ENCODE results near the gene BEND3. TPM values are rescaled to one million over a fixed set of nuclear protein-coding genes. Genes with fewer than 3 reads are reported as not detected.
A peak's percentile ranks its signal among the peaks of the same experiment; 100 is the strongest.

BEND3 gene
- total and polyA plus RNA-seq, 9 donors, result 0.61 to 4.1 (median 2.3) TPM

GRCh38 chr6:107114213-107114925 lies 946 bp downstream of the BEND3 start:
- no peak for TF ChIP-seq POLR2A (IDR thresholded peaks at IDR 0.05)
- TF ChIP-seq, protein P1, sequence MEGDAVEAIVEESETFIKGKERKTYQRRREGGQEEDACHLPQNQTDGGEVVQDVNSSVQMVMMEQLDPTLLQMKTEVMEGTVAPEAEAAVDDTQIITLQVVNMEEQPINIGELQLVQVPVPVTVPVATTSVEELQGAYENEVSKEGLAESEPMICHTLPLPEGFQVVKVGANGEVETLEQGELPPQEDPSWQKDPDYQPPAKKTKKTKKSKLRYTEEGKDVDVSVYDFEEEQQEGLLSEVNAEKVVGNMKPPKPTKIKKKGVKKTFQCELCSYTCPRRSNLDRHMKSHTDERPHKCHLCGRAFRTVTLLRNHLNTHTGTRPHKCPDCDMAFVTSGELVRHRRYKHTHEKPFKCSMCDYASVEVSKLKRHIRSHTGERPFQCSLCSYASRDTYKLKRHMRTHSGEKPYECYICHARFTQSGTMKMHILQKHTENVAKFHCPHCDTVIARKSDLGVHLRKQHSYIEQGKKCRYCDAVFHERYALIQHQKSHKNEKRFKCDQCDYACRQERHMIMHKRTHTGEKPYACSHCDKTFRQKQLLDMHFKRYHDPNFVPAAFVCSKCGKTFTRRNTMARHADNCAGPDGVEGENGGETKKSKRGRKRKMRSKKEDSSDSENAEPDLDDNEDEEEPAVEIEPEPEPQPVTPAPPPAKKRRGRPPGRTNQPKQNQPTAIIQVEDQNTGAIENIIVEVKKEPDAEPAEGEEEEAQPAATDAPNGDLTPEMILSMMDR (IDR thresholded peaks at IDR 0.05), result peak; percentile 85 to 91 (median 90)
- peak; percentile 83 to 93 (median 90) for DNase-seq
- intact Hi-C loops (cut with DNase I), result loop anchor here in 1 of 4 donors (10.0 kb wide), 1 partner anchor 90 kb away; the partner anchor contains the start of gene MTRES1
- Histone ChIP-seq H3K27ac (peak overlapping the region; percentile 72 to 73), H3K4me3 (peak overlapping the region; percentile 62), H3K4me1 (ENCODE audit: insufficient read depth) (no peaks in the 10 kb centered on the region), H3K27me3 (no peaks in the 10 kb centered on the region), H3K36me3 (no peaks in the 10 kb centered on the region), H3K9me3 (no peaks in the 10 kb centered on the region)
- WGBS, 3 donors, result 0 to 1% (median 0%) methylated on average over 23 to 116 of the region's 116 CpGs

GRCh38 chr6:107110200-107110599 lies 5.1 kb downstream of the BEND3 start:
- intact Hi-C loops (cut with DNase I), result loop anchor here in 1 of 4 donors (10.0 kb wide), 1 partner anchor 85 kb away; the partner anchor contains the start of gene MTRES1
- Histone ChIP-seq H3K36me3 (no peaks in the 10 kb centered on the region), H3K4me1 (ENCODE audit: insufficient read depth) (no peaks in the 10 kb centered on the region), H3K27me3 (no peaks in the 10 kb centered on the region), H3K4me3 (no peak overlapping the region), H3K27ac (no peak overlapping the region), H3K9me3 (no peaks in the 10 kb centered on the region)
- TF ChIP-seq, protein P1 (IDR thresholded peaks at IDR 0.05), result no peak
- TF ChIP-seq POLR2A (IDR thresholded peaks at IDR 0.05) (no peak), EP300 (IDR thresholded peaks at IDR 0.05) (no peak)
- WGBS, 3 donors, result 84 to 96% (median 92%) methylated on average over 1 of the region's 1 CpG
- no peak for DNase-seq

DNA sequence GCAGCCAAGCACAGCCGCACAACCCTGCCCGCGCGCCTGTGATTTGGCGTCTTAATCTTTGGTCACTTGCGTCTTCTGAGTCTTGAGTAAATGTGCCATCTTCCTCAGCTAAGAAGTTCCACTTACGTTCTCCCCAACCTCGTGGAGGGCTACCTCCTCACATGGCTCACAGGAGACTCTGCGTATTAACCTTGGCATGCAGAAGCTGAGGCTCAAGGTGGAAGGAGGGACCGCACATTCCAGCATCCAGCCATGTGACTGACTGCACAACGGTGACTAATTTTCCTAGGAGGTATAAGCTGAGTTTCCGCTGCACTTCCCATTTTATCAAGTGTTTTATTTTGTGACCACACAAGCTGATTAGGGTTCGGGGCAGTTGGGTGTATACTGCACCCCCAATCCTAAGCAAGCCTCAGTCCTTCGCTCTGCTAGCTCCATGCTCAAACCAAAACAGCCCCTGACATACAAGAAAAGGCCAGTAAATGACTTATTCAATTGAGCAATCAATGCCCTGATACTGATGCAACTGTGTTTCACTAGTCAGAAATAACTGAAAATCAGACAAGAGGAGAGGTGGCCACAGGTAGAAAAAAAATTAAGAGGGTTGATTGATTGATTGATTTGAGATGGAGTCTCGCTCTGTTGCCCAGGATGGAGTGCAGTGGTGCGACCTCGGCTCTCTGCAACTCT lies 7.0 kb downstream of the BEND3 start:
- no peaks in the 10 kb centered on the region for H3K27me3 ChIP-seq
- H3K4me3 ChIP-seq, result no peak overlapping the region
- TF ChIP-seq POLR2A (IDR thresholded peaks at IDR 0.05) (no peak), EP300 (IDR thresholded peaks at IDR 0.05) (no peak)
- TF ChIP-seq, protein P1 (IDR thresholded peaks at IDR 0.05), result no peak
- no peak overlapping the region for H3K27ac ChIP-seq
- 89 to 92% (median 89%) methylated on average over 17 of the region's 17 CpGs for WGBS, 3 donors
- no peak for DNase-seq
- no peaks in the 10 kb centered on the region for H3K9me3 ChIP-seq
- no peaks in the 10 kb centered on the region for H3K4me1 ChIP-seq (ENCODE audit: insufficient read depth)
- intact Hi-C loops (cut with DNase I), result no loop called here
- no peaks in the 10 kb centered on the region for H3K36me3 ChIP-seq

GRCh38 chr6:107107791-107108190 lies 7.5 kb downstream of the BEND3 start:
- intact Hi-C loops (cut with DNase I), result no loop called here
- H3K9me3 ChIP-seq, result no peaks in the 10 kb centered on the region
- H3K27me3 ChIP-seq, result no peaks in the 10 kb centered on the region
- no peak overlapping the region for H3K27ac ChIP-seq
- H3K4me1 ChIP-seq (ENCODE audit: insufficient read depth), result no peaks in the 10 kb centered on the region
- H3K36me3 ChIP-seq, result no peaks in the 10 kb centered on the region
- no peak overlapping the region for H3K4me3 ChIP-seq
- no peak for TF ChIP-seq EP300 (IDR thresholded peaks at IDR 0.05)
- no peak for TF ChIP-seq POLR2A (IDR thresholded peaks at IDR 0.05)
- DNase-seq, result no peak
- 85 to 93% (median 88%) methylated on average over 4 of the region's 4 CpGs for WGBS, 3 donors

DNA sequence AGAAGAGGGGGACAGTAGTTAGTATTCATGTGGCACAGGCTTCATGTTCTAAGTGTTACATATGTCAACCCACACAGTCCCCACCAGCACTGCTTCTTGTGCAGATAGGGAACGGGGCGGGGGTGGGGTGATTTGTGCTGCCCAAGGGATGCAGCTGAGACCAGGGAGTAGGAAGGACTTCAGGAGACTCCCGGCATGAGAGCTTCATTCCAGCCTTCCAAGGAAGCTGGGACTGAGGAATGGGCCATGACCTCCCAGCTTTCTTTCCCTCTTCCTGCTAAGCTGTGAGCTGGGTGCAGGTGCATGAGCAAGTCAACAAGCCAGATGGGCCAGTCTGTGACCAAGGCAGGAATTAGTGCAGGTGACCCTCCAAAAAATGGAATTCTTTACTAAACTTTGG lies 9.2 kb downstream of the BEND3 start:
- no peak for DNase-seq
- H3K9me3 ChIP-seq, result no peaks in the 10 kb centered on the region

More for the DNA sequence above, 9.2 kb downstream of the BEND3 start:
- intact Hi-C loops (cut with DNase I), result no loop called here
- H3K4me1 ChIP-seq (ENCODE audit: insufficient read depth), result no peaks in the 10 kb centered on the region
- no peaks in the 10 kb centered on the region for H3K36me3 ChIP-seq
- TF ChIP-seq EP300 (IDR thresholded peaks at IDR 0.05) (no peak), POLR2A (IDR thresholded peaks at IDR 0.05) (no peak)
- TF ChIP-seq, protein P1 (IDR thresholded peaks at IDR 0.05), result no peak
- no peaks in the 10 kb centered on the region for H3K27me3 ChIP-seq
- WGBS, 3 donors, result 75 to 84% (median 84%) methylated on average over 3 of the region's 3 CpGs
- no peak overlapping the region for H3K4me3 ChIP-seq
- H3K27ac ChIP-seq, result no peak overlapping the region

Measured in ovary (tissue), 9 donors.